GM21786 (cell line): ENCODE results near the gene OR9Q1.

Experiments used
- ATAC-seq: cut with Tn5 transposase; IDR thresholded peaks from one replicate; pipeline ENCODE4 v1.9.1; 2021; ENCODE audit not compliant: unreplicated experiment

OR9Q1 gene

DNA sequence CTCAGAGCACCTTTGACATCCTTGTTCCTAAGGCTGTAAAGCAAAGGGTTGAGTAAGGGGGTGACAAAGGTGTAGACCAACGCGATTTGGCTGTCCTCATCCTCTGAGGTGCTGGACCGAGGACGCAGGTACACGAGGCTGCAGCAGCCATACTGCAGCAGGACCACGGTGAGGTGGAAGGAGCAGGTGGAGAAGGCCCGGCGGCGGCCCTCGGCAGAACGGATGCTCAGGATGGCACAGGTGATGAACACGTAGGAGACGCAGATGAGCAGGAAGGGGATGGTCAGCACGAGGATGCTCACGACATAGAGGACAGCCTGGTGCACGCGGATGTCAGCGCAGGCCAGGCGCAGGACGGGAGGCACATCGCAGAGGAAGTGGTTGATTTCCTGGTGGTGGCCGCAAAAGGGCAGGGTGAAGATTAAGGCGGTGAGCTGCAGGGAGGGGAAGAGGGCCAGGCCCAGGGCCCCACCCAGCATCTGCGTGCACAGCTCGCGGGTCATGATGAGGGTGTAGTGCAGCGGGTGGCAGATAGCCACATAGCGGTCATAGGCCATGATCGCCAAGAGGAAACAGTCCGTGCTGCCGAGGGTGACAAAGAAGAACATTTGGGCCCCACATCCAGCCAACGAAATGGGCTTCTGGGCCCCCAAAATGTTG, 204.4 kb downstream of the OR9Q1 start:
- ATAC-seq = no peak
